GM18867 (cell line): ENCODE results near the gene OR4A5.
"Not testable (repeated sequence)": the region's sequence is repeated elsewhere in the genome, so short reads cannot be mapped to it uniquely, and the experiment has no call there.

Experiments
- ATAC-seq: cut with Tn5 transposase; IDR thresholded peaks from one replicate; pipeline ENCODE4 v1.9.1; 2021; ENCODE audit warnings: mild to moderate bottlenecking, moderate library complexity; ENCODE audit not compliant: unreplicated experiment

The OR4A5 gene

GRCh38 chr11:54706532-54706931 lies at the start of gene OR4A5:
Gene OR4A5, plus strand, starts transcription at chr11:54706832. Its CDS starts 53 bp downstream, at chr11:54706885.
- not testable (repeated sequence) for ATAC-seq

- ATAC-seq, result not testable (repeated sequence)
Observed at GRCh38 chr11:54720094-54720493, 13.5 kb downstream of the OR4A5 start.
